Measurements from ENCODE around the gene UCMA. TPM values are rescaled to one million over a fixed set of nuclear protein-coding genes. Genes with fewer than 3 reads are reported as not detected.

Gene UCMA
- total RNA-seq, 6 experiments from 2014 or later: not detected

DNA sequence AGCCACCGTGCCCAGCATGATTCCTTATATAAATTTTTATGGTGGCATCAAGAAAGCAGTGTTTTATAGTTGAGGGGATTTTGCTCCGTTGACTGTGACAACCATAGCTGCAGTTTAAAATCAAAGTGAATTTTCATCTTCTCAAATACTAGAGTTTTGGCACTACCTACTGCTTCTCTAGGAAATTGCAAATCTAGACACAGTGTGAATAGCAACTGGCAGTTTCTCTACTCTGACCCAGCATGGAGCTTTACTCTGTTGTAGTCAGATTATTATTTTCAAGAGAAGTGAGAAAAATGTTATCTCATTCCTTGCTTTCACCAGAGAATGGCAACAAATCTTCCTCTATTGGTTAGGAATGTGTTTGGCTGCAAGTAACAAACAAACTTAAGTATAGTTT lies 49.9 kb downstream of the UCMA start:
- WGBS (ENCODE audit: insufficient coverage, low coverage, low lambda C conversion rate, missing lambda C conversion rate): 83% methylated on average over 2 of the region's 2 CpGs
- Histone ChIP-seq H3K36me3 (no peaks in the 10 kb centered on the region), H3K27ac (no peak overlapping the region), H3K27me3 (no peaks in the 10 kb centered on the region), H3K9me3 (no peaks in the 10 kb centered on the region), H3K4me1 (peaks cover 0 to 12% (median 0%) of the 10 kb centered on the region in 4 donors), H3K4me3 (no peak overlapping the region)
- no peak for DNase-seq
- TF ChIP-seq, protein P1, sequence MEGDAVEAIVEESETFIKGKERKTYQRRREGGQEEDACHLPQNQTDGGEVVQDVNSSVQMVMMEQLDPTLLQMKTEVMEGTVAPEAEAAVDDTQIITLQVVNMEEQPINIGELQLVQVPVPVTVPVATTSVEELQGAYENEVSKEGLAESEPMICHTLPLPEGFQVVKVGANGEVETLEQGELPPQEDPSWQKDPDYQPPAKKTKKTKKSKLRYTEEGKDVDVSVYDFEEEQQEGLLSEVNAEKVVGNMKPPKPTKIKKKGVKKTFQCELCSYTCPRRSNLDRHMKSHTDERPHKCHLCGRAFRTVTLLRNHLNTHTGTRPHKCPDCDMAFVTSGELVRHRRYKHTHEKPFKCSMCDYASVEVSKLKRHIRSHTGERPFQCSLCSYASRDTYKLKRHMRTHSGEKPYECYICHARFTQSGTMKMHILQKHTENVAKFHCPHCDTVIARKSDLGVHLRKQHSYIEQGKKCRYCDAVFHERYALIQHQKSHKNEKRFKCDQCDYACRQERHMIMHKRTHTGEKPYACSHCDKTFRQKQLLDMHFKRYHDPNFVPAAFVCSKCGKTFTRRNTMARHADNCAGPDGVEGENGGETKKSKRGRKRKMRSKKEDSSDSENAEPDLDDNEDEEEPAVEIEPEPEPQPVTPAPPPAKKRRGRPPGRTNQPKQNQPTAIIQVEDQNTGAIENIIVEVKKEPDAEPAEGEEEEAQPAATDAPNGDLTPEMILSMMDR (IDR thresholded peaks at IDR 0.05): no peak
- no peak for TF ChIP-seq POLR2A (IDR thresholded peaks at IDR 0.05)
- ATAC-seq: peak in 3 of 4 donors; percentile 29 to 48 (median 44)
- intact Hi-C loops (cut with DNase I): no loop called here

DNA sequence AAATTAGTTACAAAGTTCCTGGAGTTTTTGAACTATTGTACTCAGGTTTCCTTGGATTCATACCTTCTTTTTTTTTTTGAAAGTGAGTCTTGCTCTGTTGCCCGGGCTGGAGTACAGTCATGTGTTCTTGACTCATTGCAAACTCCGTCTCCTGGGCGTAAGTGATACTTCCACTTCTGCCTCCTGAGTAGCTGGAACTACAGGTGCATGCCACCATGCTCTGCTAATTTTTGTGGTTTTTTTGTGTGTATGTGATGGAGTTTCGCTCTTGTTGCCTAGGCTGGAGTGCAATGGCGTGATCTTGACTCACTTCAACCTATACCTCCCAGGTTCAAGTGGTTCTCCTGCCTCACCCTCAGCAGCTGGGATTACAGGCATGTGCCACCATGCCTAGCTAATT lies 50.5 kb downstream of the UCMA start:
- H3K27me3 ChIP-seq: no peaks in the 10 kb centered on the region
- TF ChIP-seq, protein P1 (IDR thresholded peaks at IDR 0.05): no peak
- no peak for TF ChIP-seq POLR2A (IDR thresholded peaks at IDR 0.05)
- intact Hi-C loops (cut with DNase I): no loop called here
- H3K9me3 ChIP-seq: no peaks in the 10 kb centered on the region
- H3K4me3 ChIP-seq: no peak overlapping the region
- no peak overlapping the region for H3K27ac ChIP-seq
- 96% methylated on average over 5 of the region's 5 CpGs for WGBS (ENCODE audit: insufficient coverage, low coverage, low lambda C conversion rate, missing lambda C conversion rate)
- no peak for ATAC-seq
- DNase-seq: no peak
- no peaks in the 10 kb centered on the region for H3K36me3 ChIP-seq
- peaks cover 0 to 12% (median 0%) of the 10 kb centered on the region in 4 donors for H3K4me1 ChIP-seq

GRCh38 chr10:13182424-13182823 lies 51.8 kb downstream of the UCMA start:
- H3K4me3 ChIP-seq: no peak overlapping the region
- H3K36me3 ChIP-seq: no peaks in the 10 kb centered on the region
- no peaks in the 10 kb centered on the region for H3K27me3 ChIP-seq
- no peak overlapping the region for H3K27ac ChIP-seq
- 69% methylated on average over 1 of the region's 1 CpG for WGBS (ENCODE audit: insufficient coverage, low coverage, low lambda C conversion rate, missing lambda C conversion rate)
- intact Hi-C loops (cut with DNase I): no loop called here
- ATAC-seq (no peak), DNase-seq (no peak)
- no peak for TF ChIP-seq POLR2A (IDR thresholded peaks at IDR 0.05)
- TF ChIP-seq, protein P1 (IDR thresholded peaks at IDR 0.05): no peak
- H3K4me1 ChIP-seq: peaks cover 0 to 12% (median 0%) of the 10 kb centered on the region in 4 donors
- H3K9me3 ChIP-seq: no peaks in the 10 kb centered on the region

DNA sequence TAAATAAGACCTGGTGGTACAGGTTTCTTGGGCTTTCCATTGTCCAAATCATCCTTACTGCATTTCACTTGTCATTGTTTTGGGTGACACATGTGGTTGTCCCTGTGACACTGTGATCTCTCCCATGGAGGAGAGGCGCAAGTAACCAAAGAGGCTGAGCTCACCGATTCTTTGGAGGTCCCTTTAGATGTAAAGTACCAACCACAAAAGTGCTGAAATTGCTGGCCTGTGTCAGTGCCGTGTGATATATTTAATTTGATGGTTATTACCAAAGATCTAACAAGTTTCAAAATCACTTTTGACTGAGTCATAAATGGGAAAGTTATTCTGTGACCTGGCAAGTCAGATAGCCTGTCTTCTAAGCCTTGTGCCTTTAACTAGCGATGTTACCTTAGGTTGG lies 53.4 kb downstream of the UCMA start:
- intact Hi-C loops (cut with DNase I): no loop called here
- ATAC-seq: no peak
- H3K27ac ChIP-seq: no peak overlapping the region
- no peak overlapping the region for H3K4me3 ChIP-seq
- DNase-seq: no peak
- WGBS (ENCODE audit: insufficient coverage, low coverage, low lambda C conversion rate, missing lambda C conversion rate): 94% methylated on average over 4 of the region's 4 CpGs
- H3K36me3 ChIP-seq: no peaks in the 10 kb centered on the region
- no peaks in the 10 kb centered on the region for H3K9me3 ChIP-seq
- TF ChIP-seq POLR2A (IDR thresholded peaks at IDR 0.05): no peak
- TF ChIP-seq, protein P1 (IDR thresholded peaks at IDR 0.05): no peak
- H3K4me1 ChIP-seq: peaks cover 0 to 12% (median 0%) of the 10 kb centered on the region in 4 donors
- no peaks in the 10 kb centered on the region for H3K27me3 ChIP-seq

DNA sequence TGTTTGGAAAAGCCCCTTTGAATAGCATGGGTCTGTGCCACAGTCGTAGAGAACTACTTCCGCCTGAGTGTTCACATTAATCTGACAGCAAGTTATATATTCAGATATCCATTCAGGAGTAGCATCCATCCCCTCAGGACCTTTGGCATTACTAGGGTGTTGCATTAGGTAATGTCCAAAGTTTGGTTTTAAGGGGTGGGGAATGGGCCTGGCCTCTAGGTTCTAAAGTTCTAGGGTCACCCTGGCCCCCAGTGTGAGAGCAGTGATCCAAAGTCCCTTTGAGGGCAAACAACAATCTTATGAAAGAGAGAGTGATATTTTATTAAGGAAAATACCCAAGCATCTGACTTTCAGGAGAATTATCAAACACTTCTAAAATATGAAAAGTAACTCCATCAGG lies 60.6 kb downstream of the UCMA start:
- Histone ChIP-seq H3K36me3 (no peaks in the 10 kb centered on the region), H3K4me3 (no peak overlapping the region), H3K4me1 (peaks cover 0 to 19% (median 7%) of the 10 kb centered on the region in 4 donors), H3K27me3 (no peaks in the 10 kb centered on the region), H3K27ac (peak overlapping the region in 2 of 3 donors; percentile 82 to 85), H3K9me3 (no peaks in the 10 kb centered on the region)
- TF ChIP-seq POLR2A (IDR thresholded peaks at IDR 0.05): no peak
- TF ChIP-seq, protein P1 (IDR thresholded peaks at IDR 0.05): no peak
- ATAC-seq (peak; percentile 97 to 100 (median 98)), DNase-seq (peak in 2 of 3 donors; percentile 69 to 81)
- WGBS (ENCODE audit: insufficient coverage, low coverage, low lambda C conversion rate, missing lambda C conversion rate): 50% methylated on average over 2 of the region's 2 CpGs
- intact Hi-C loops (cut with DNase I): no loop called here

Measured in right lobe of liver (tissue), 6 donors.